Small intestine (tissue), 16 donors: ENCODE results near the gene SPRR2A. TPM values are rescaled to one million over a fixed set of nuclear protein-coding genes. Genes with fewer than 3 reads are reported as not detected.

Source experiments
- DNase-seq, 2 donors: peaks; one replicate each; pipeline versions ENCODE4 v3.0.0 to v3.0.0-alpha.2; 2013
- FAIRE-seq: peaks from 2 replicates; lab custom pipeline; 2012; peaks lifted over from hg19 to GRCh38; lab: Jason Lieb, UNC
- H3K27ac ChIP-seq, 3 donors: one replicate each; pipeline ENCODE4 v1.5.1; 2013; ENCODE audit warnings: low read length in 2 of 3, mild to moderate bottlenecking in 2 of 3, control low read depth in 1 of 3, inconsistent platforms in 1 of 3, low read depth in 1 of 3, moderate library complexity in 1 of 3
- H3K27me3 ChIP-seq, 3 donors: one replicate each; pipeline ENCODE4 v1.6.1; 2013; ENCODE audit warnings: low read length in 3 of 3, inconsistent platforms in 1 of 3; ENCODE audit not compliant: control insufficient read depth in 3 of 3, insufficient read depth in 3 of 3
- H3K36me3 ChIP-seq, 3 donors: one replicate each; pipeline ENCODE4 v1.6.1; 2013; ENCODE audit warnings: low read length in 3 of 3, inconsistent platforms in 1 of 3, low read depth in 1 of 3, mild to moderate bottlenecking in 1 of 3, moderate library complexity in 1 of 3; ENCODE audit not compliant: control insufficient read depth in 3 of 3, insufficient read depth in 2 of 3
- H3K4me1 ChIP-seq, 3 donors: one replicate each; pipeline ENCODE4 v1.6.1; 2013; ENCODE audit warnings: low read length in 2 of 3, inconsistent platforms in 1 of 3, low read depth in 1 of 3, mild to moderate bottlenecking in 1 of 3, moderate library complexity in 1 of 3; ENCODE audit not compliant: control insufficient read depth in 3 of 3, insufficient read depth in 2 of 3
- H3K4me3 ChIP-seq, 3 donors: one replicate each; pipeline ENCODE4 v1.5.1; 2013; ENCODE audit warnings: low read length in 3 of 3, control low read depth in 1 of 3, inconsistent platforms in 1 of 3, low read depth in 1 of 3, mild to moderate bottlenecking in 1 of 3, moderate library complexity in 1 of 3
- H3K9me3 ChIP-seq, 2 donors: one replicate each; pipeline ENCODE4 v1.6.1; 2013; ENCODE audit warnings: low read depth in 1 of 2, low read length in 1 of 2; ENCODE audit not compliant: control insufficient read depth in 2 of 2, insufficient read depth in 1 of 2
- WGBS, 3 donors: extraction: QIAGEN DNeasy Blood & Tissue Kit; methylation state at CpG; one replicate each; pipeline ENCODE4 v1.1.7; 2013; 5-methylcytosine and 5-hydroxymethylcytosine counted together
- long read RNA-seq, 10 donors: transcript quantifications; one replicate each; lab custom pipeline, GENCODE V29; 2026
- polyA plus RNA-seq, 4 donors: library from polyadenylated mRNA; stranded (reverse) in 3 of 4; unstranded in 1 of 4; fragments of 200-250 nt in 3 of 4; fragments of 120-200 nt in 1 of 4; gene quantifications; one replicate each; pipeline versions ENCODE4 v1.2.1 to v1.2.3, GENCODE V29; 2013
- donor health status: healthy with polysubstance abuse.
- donor health status: control.
- donor health status: control.
- donor health status: Bipolar disorder and iron deficiency.
- donor health status: healthy.

Gene SPRR2A
- polyA plus RNA-seq, result 1 to 10 TPM in 2 of 4 donors, under 1 TPM in 1, not detected in 1; 0.67 to 2.2 (median 2.0) TPM
- long read RNA-seq, donor 1, result 0 reads
- long read RNA-seq, donor 2, result 0 reads
- long read RNA-seq, donor 3, result 0 reads
- long read RNA-seq, donor 4, result 0 reads
- long read RNA-seq, donor 5, result 0 reads
- long read RNA-seq, donor 6, result 0 reads
- long read RNA-seq, donor 7, result 0 reads
- long read RNA-seq, donor 8, result 0 reads
- long read RNA-seq, donor 9, result 0 reads
- long read RNA-seq, donor 10, result 0 reads

DNA sequence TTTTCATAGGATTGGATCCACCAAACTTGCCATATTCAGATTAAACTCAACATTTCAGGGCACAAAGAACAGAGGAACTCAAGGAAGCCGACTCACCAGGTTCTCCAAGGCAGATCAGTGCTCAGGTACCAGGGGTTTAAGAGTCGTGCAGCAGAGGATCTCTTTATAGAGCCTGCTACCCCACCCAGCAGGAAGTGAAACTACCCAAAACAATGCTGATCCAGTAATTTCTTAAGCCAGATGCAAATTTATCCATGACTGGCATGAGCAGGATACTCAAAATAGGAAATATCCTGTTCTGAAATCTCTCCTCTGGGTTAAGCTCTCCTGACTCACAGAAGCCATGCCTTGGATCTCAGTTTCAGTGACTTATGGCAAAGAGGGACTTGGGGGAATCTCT is at the start of gene SPRR2A:
Gene SPRR2A (minus strand): TSS at position 138 of the 400 bp plus-strand sequence. CDS start 777 bp downstream, outside the sequence.
- WGBS, 3 donors, result 42 to 62% (median 48%) methylated on average over 2 of the region's 2 CpGs
- no peak within 1 kb of the TSS for H3K27ac ChIP-seq
- DNase-seq (no peak), FAIRE-seq (no peak)
- H3K4me1 ChIP-seq, result no peaks in the 10 kb centered on the region
- no peak within 1 kb of the TSS for H3K4me3 ChIP-seq
- H3K27me3 ChIP-seq, result no peaks in the 10 kb centered on the region
- H3K36me3 ChIP-seq, result no peaks in the 10 kb centered on the region
- no peaks in the 10 kb centered on the region for H3K9me3 ChIP-seq

DNA sequence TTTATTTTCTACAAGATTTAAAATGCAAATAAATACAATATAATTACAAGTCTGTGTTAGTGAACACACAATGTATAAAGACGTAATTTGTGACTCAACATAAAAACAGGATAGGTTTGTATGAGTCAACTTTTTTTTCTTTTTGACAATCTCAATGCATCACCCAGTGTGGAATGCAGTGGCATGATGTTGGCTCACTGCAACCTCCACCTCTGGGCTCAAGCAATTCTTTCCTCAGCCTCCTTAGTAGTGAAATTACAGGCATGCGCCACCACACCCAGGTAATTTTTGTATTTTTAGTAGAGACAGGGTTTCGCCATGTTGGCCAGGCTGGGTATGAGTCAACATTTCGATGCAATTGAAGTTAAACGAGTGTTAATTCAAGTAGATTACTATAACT is 42.9 kb upstream of the SPRR2A start:
- no peaks in the 10 kb centered on the region for H3K27me3 ChIP-seq
- no peak for FAIRE-seq
- H3K27ac ChIP-seq, result no peak overlapping the region
- H3K4me1 ChIP-seq, result no peaks in the 10 kb centered on the region
- DNase-seq, result no peak
- H3K9me3 ChIP-seq, result no peaks in the 10 kb centered on the region
- no peak overlapping the region for H3K4me3 ChIP-seq
- 83 to 91% (median 90%) methylated on average over 5 of the region's 5 CpGs for WGBS, 3 donors
- no peaks in the 10 kb centered on the region for H3K36me3 ChIP-seq

DNA sequence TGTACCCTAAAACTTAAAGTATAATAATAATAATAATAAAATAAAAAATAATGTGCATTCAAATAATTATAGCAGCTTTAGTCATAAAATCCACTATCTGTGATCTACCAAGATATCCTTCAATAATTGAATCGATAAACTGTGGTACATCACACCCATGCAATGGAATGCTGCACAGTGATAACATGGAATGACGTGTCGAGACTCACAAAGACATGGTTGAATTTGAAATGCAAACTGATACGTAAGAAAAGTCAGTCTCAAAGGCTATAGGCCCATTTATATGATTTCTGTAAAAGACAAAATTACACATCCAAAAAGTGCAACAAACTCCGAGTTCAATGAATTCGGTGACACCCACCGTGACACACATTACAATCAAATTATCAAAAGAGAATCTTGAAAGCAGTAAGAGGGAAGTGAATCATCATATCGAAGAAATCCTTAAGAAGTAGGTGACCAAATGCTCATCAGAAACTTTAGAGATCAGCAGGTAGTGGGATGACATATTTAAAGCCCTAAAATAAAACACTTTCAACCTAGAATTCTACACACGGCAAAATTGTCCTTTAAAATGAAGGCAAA is 42.2 kb upstream of the SPRR2A start:
- DNase-seq (no peak), FAIRE-seq (no peak)
- Histone ChIP-seq H3K4me1 (no peaks in the 10 kb centered on the region), H3K36me3 (no peaks in the 10 kb centered on the region), H3K9me3 (no peaks in the 10 kb centered on the region), H3K27ac (no peak overlapping the region), H3K27me3 (no peaks in the 10 kb centered on the region), H3K4me3 (no peak overlapping the region)
- 82 to 88% (median 83%) methylated on average over 9 of the region's 9 CpGs for WGBS, 3 donors

DNA sequence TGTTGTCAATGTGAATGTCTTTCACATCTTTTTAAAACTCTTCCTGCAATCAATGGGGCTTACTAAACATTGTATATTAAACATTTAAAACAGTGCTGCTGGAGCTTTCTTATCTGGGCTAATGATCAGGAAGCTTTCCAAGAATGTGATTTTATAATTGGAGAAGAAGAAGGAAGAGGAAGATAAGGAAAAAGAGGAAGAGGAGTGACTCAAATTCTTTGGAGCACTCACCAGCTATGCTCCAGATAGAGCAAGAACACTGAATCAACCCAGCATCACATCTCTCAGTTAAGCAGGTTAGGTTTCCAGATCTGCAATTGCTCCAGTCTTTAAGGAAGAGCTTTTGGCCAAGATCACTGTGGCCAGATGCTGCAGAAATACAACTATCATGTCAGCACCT is 38.5 kb upstream of the SPRR2A start:
- FAIRE-seq, result no peak
- no peaks in the 10 kb centered on the region for H3K9me3 ChIP-seq
- no peaks in the 10 kb centered on the region for H3K4me1 ChIP-seq
- H3K27me3 ChIP-seq, result no peaks in the 10 kb centered on the region
- no peaks in the 10 kb centered on the region for H3K36me3 ChIP-seq
- no peak for DNase-seq
- no peak overlapping the region for H3K27ac ChIP-seq
- H3K4me3 ChIP-seq, result no peak overlapping the region

DNA sequence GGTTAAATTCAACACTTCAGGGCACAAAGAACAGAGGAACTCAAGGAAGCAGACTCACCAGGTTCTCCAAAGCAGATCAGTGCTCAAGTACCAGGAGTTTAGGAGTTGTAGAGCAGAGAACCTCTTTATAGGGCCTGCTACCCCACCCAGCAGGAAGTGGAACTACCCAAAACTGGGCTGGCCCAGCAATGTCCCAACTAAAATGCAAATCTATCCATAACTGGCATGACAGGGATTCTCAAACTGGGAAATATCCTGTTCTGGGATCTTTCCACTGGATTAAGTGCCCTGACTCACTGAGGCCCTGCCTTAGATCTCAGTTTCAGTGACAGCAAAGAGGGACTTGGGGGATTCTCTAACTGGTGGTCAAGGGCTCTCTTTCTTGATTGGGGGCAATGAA is 37.1 kb upstream of the SPRR2A start, which contains the start of gene SPRR2E:
Gene SPRR2E (minus strand): TSS at position 101 of the 400 bp plus-strand sequence. CDS start 775 bp downstream, outside the sequence.
- Histone ChIP-seq H3K4me1 (no peaks in the 10 kb centered on the region), H3K4me3 (no peak within 1 kb of the TSS), H3K36me3 (no peaks in the 10 kb centered on the region), H3K9me3 (no peaks in the 10 kb centered on the region), H3K27ac (no peak within 1 kb of the TSS), H3K27me3 (no peaks in the 10 kb centered on the region)
- DNase-seq (no peak), FAIRE-seq (no peak)

DNA sequence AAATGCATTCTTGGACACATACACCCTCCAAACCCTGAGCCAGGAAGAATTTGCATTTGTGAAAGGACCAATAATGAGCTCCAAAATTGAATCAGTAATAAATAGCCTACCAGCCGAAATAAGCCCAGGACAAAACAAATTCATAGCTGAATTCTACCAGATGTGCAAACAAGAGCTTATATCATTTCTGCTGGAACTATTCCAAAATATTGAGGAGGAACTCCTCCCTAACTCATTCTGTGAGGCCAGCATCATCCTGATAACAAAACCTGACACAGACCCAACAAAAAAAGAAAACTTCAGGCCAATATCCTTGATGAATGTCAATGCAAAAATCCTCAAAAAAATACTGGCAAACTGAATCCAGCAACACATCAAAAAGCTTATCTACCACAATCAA is 30.3 kb upstream of the SPRR2A start:
- WGBS, 3 donors, result 59 to 83% (median 72%) methylated on average over 1 of the region's 1 CpG
- FAIRE-seq, result no peak

DNA sequence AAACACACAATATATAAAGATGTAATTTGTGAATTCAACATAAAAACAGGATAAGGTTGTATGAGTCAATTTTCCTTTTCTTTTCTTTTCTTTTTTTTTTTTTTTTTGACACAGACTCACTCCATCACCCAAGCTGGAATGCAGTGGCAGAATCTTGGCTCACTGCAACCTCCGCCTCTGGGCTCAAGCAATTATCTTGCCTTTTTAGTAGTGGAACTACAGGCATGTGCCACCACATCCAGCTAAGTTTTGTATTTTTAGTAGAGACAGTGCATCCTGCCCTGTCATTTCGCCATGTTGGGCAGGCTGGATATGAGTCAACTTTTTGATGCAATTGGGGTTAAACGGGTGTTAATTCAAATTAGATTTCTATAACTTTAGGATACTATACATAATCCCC is 24.4 kb upstream of the SPRR2A start:
- no peaks in the 10 kb centered on the region for H3K36me3 ChIP-seq
- H3K4me3 ChIP-seq, result no peak overlapping the region
- H3K27me3 ChIP-seq, result peaks cover 0 to 3% (median 0%) of the 10 kb centered on the region in 3 donors
- FAIRE-seq (no peak), DNase-seq (no peak)
- no peak overlapping the region for H3K27ac ChIP-seq
- WGBS, 3 donors, result 85 to 87% (median 86%) methylated on average over 3 of the region's 3 CpGs
- no peaks in the 10 kb centered on the region for H3K9me3 ChIP-seq
- H3K4me1 ChIP-seq, result no peaks in the 10 kb centered on the region

More for the DNA sequence above, 30.3 kb upstream of the SPRR2A start:
- no peaks in the 10 kb centered on the region for H3K4me1 ChIP-seq
- H3K27me3 ChIP-seq, result no peaks in the 10 kb centered on the region
- no peak overlapping the region for H3K27ac ChIP-seq
- H3K9me3 ChIP-seq, result no peaks in the 10 kb centered on the region
- no peak for DNase-seq
- no peaks in the 10 kb centered on the region for H3K36me3 ChIP-seq
- H3K4me3 ChIP-seq, result no peak overlapping the region

DNA sequence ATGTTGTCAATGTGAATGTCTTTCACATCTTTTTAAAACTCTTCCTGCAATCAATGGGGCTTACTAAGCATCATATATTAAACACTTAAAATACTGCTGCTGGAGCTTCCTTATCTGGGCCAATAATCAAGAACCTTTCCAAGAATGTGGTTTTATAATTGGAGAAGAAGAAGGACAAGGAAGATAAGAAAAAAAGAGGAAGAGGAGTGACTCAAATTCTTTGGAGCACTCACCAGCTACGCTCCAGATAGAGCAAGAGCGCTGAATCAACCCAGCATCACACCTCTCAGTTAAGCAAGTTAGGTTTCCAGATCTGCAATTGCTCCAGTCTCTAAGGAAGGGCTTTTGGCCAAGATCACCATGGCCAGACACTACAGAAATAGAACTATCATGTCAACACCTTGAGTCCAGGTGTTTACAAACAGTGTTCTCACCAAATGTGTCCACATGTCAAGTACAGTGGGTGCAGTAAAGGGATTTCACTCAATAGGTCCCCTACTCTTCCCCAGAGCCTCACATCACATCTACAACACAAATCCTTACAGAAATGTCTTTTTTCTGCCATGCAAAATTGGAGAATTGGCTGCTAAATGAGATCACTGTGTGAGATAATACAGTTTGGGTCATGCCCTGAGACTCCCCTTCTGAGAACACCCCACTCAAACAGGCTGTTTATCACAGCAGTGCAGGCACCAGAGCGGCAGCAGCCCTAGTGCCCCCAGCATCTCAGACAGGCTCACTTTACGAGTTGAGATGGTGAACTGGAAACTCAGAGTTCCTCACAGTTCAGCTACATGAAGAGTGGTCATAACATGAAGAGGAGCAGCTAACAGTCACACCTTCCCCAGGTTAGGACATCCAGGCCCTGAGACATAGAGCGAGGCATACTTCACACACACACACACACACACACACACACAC is 15.8 kb upstream of the SPRR2A start:
- no peak for DNase-seq
- no peak overlapping the region for H3K27ac ChIP-seq
- 75 to 79% (median 76%) methylated on average over 5 of the region's 5 CpGs for WGBS, 3 donors
- FAIRE-seq, result no peak
- H3K4me1 ChIP-seq, result no peaks in the 10 kb centered on the region
- H3K9me3 ChIP-seq, result no peaks in the 10 kb centered on the region
- H3K4me3 ChIP-seq, result no peak overlapping the region
- H3K36me3 ChIP-seq, result no peaks in the 10 kb centered on the region
- H3K27me3 ChIP-seq, result no peaks in the 10 kb centered on the region
